GM10847 (cell line): Measurements from ENCODE around the gene EZH2.
A peak's percentile ranks its signal among the peaks of the same experiment; 100 is the strongest.

Experiments
- POLR2A ChIP-seq: IDR thresholded peaks from 2 replicates; pipeline ENCODE4 v1.6.1; 2011; ENCODE audit not compliant: insufficient read length; ENCODE audit errors: extremely low read depth

EZH2 gene

DNA sequence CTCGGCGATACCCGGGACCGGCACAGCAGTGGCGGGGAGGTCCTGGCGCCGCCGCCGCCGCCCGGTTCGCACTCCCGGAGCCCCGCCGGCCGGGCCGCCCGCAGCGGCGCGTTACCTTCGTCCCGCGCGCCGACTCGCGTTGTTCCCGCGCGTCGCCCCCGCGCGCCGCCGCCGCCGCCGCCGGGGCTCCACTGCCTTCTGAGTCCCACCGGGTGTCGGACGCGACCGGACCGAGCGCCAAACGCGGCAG lies at the start of gene EZH2:
TSS of gene EZH2 (minus strand) at position 243 of the 250 bp plus-strand sequence. CDS start 36,993 bp downstream, outside the sequence.
- TF ChIP-seq POLR2A, result peak; percentile 88

DNA sequence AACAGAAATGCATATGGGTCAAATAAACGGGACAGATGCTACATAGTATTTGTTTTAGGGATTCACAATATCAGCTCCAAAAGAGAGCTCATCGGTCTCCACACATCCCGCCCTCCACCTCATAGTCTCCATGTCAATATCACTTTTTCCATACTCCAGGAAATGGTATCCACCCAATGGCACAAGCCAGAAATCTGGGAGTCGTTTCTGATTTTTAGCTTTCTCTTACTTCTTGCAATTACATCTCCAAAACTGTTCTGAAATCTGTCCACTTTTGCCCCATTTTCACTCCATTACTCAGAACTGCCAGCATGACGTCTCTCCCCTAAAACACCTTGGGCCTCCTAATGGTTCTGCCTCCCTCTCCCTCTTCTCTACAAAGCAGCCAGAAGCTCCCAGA lies 47.4 kb upstream of the EZH2 start:
- TF ChIP-seq POLR2A, result no peak

DNA sequence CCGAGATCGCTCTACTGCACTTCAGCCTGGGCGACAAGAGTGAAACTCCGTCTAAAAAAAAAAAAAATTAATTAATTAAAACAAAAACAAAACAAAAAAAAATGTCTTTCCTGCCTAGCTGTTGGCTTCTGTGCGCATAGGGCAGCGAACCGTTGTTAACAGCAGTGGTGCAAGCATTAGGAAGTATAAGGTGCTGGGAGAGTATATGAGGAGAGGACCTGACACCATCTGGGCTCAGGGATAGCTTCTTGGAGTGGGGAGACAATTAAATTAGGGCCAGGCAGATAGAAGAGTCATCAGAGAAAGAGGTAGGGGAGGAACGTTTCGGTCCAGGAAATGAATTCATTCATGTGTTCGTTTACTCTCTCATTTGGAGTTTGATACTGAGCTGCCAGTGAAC lies 46.2 kb upstream of the EZH2 start:
- no peak for TF ChIP-seq POLR2A

DNA sequence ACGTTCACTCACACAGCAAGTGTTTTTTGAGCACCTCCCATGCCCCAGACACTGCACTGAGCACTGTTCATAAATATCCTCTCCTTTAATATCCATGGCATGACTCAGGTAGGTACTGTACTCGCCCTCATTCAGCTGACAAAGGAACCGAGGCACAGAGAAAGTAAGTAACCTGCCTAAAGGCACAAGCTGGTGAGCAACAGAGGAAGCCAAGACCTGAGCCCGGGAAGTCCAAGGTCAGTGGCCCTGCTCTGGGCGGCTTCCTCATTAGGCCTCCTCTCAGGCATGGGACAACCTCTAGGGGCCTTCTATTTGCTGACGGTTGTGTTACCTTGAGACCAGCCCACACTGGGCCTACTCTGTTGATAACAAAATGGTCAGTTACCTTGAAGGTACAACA lies 45.1 kb upstream of the EZH2 start:
- no peak for TF ChIP-seq POLR2A

DNA sequence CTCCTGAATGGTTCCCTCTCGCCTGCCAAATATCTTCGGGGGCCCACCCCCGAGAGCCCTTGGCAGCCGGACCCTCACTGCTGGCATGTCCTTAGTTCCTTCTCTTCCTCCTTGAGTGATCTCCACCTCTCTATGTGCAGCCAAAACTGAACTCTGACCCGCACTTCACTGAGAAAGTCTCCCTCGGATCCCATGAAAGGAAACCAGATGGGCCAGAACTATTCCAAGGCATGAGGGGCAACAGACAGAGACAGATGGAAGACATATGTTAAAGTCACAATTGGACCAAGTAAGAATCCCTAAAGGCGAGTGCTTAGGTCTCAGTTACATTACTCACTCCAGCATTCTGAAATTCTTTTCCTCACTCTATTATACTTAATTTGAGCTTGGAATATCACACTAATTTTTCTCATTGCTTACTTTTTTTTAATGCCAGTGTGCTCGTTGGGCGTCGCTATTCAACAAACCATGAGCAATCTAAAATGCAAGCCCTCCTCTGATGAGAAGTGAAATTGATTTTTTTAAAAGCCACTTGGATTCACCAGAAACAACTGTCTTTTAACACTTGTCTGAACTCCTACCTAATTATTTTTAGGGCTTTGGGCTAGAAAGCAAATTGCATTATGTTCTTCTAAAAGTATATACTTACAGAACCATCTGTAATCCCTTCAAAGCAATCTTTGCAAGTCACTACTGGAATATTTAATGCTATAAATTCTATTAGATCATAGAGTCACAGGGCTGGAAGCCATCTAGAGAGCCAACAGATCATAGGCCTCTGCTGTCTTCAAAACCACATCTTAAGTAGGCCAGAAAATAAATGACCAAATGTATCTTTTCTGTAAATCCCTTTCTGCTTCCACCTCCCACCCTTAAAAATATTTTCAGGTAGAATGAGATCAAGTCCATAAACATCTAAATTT lies 43.3 kb upstream of the EZH2 start:
- no peak for TF ChIP-seq POLR2A

DNA sequence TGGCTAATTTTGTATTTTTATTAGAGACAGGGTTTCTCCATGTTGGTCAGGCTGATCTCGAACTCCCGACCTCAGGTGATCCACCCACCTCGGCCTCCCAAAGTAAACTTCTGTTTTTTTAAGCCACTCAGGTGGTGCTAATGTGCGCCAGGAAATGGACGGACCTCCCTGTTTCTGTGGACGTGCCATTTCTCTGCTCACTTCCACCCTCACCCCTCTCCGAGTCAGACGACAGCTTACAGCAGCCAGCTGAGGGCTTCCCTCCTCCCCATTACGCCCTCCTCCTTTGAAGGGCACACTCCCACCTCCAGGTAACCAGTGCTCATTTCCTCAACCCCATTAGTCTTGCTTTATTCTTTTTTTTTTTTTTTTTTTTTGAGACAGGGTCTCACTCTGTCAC lies 41.7 kb upstream of the EZH2 start:
- TF ChIP-seq POLR2A, result no peak

DNA sequence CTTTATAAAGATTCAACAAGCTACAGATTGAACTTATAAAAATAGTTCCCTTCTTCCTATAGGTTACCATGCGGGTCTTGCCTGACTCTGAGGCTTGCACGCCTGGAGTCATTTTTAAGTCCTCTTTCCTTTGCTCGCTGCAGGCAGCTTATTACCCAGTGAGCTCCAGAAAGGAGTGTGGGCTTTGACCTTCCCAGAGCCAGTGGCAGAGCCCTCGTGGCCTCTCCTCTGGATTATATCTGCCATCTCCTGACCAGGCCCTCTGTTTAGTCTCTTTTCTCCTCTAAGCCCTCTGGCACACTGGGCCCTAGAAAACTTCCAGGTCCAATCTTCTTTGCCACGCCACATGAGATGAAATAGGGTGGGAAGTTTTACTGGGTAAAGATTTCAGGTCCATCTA lies 39.9 kb upstream of the EZH2 start:
- TF ChIP-seq POLR2A, result no peak

DNA sequence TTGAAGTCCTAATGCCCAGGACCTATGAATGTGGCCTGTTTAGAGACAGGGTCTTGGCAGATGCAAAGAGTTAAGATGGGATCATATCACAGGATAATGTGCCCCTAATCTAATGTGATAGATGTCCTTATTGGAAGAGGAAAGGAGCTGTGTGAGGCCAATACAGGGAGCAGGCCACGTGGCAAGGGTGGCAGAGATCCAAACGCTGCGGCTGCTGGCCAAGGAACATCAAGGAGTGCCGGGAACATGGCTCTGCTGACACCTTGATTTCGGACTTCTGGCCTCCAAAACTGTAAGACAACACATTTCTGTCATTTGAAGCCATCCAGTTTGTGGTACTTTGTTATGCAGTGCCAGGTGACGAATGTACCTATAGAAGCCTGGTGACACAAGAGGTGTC lies 37.7 kb upstream of the EZH2 start:
- TF ChIP-seq POLR2A, result no peak

DNA sequence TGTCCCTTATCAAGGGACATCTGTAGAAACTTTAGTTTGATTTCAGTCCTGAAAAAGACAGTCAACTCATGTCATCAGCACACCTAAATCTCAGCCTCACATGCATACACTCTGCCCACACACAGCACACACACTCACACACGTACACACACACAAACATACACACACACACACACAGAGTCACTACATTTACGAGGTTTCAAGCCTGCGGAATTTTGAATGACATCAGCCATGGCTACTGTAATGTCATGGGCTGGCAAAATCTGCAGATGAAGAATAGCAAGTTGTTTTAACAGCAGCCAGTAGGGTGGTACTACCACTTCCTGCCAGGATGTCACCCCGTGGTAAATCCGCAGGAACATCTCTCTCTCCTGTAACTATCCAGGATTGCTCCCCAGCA lies 37.1 kb upstream of the EZH2 start:
- TF ChIP-seq POLR2A, result no peak

DNA sequence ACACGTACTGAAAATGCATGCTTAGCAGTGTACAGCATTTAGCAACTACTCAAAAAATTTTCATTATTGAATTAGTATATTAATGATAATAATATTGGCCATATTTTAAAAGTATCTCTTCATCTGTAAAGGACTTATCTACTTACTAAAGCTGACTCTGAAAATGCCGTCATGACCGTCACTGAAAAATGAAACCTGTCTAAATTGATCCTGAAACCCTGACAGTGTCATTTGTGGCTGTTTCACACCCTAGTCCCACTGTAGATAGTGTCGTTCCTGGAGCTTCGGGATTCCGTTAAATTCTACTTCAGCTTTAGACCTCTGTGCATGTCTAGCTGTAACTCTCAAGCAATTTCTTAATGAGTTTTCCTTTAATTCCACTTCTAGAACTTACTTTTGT lies 35.8 kb upstream of the EZH2 start:
- no peak for TF ChIP-seq POLR2A

DNA sequence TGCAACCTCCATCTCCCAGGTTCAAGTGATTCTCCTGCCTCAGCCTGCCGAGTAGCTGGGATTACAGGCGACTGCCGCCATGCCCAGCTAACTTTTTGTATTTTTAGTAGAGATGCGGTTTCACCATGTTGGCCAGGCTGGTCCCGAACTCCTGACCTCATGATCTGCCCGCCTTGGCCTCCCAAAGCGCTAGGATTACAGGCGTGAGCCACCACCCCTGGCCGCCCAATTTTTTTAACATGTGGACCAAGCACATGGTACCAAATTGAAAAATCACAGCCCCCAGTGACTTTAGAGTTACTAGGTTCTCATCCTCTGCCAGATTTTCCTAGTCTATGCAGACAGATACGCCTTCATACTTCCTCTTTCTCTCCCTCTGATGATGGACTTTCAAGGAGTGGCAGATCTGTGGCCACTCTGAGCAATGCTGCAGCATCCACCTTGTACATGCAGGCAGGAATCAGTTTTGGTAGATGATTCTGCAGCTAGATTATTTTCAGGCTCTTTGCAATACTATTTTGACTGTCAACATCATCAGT lies 34.0 kb upstream of the EZH2 start:
- no peak for TF ChIP-seq POLR2A

DNA sequence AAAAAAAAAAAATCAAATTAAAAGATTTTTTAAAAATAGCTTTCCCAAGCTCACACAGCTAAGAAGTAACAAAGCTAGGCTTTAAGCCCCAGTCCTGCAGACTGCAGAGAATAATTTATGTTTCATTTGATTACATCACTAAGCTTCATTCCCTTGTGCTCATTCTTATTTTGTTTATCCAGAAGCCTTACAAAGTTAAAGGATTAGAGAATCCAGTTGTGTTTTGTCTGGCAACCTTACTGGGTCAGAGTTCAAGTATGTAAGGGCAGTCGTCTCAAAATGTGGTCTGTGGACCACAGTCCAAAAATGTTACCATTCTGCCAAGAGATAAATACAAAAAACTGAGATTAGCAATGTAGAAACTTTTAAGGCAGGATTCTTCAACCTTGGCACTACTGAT lies 32.1 kb upstream of the EZH2 start:
- TF ChIP-seq POLR2A, result no peak

DNA sequence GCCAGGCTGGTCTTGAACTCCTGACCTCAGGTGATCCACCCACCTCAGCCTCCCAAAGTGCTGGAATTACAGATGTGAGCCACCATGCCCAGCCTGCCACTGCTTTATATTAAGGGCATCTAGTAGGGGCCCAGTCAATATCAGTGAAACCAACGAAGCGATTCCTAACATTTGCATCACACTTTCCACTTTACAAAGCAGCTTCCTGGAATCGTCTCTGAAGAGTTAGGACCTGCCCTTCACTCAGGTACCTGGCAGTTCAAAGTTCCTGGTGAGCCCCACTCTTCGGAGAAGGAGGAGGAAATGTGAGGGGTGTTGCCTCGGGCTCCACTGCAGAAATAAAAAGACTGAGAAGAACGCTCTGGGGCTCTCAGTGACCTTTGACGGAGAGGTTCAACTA lies 31.1 kb upstream of the EZH2 start:
- no peak for TF ChIP-seq POLR2A

DNA sequence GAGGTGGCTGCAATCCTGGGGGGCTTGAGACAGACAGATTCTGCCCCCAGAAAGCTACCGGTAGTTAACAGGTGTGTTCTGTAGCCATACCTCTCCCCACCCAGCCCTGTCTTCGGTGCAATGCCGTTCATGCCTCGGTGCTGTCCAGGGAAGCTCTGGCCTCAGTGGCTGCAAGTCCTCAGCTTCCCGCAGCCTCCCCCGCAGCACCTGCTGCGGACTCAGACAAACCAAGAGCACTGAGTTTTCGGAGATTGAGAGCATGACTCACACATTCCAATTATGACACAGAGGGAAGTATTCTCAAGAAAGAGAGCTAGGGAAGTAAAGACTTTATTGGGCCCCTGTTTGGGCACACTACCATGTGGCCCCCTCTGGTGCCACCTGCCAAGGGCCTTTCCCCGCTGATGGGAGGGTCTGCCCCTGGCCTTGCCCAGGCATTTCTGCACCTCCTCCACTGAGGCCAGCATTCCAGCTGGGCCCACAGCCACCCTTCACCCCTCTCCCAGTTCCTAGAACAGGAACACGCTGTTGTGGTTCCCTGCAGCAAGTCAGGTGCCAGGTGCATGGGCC lies 30.2 kb upstream of the EZH2 start:
- no peak for TF ChIP-seq POLR2A

DNA sequence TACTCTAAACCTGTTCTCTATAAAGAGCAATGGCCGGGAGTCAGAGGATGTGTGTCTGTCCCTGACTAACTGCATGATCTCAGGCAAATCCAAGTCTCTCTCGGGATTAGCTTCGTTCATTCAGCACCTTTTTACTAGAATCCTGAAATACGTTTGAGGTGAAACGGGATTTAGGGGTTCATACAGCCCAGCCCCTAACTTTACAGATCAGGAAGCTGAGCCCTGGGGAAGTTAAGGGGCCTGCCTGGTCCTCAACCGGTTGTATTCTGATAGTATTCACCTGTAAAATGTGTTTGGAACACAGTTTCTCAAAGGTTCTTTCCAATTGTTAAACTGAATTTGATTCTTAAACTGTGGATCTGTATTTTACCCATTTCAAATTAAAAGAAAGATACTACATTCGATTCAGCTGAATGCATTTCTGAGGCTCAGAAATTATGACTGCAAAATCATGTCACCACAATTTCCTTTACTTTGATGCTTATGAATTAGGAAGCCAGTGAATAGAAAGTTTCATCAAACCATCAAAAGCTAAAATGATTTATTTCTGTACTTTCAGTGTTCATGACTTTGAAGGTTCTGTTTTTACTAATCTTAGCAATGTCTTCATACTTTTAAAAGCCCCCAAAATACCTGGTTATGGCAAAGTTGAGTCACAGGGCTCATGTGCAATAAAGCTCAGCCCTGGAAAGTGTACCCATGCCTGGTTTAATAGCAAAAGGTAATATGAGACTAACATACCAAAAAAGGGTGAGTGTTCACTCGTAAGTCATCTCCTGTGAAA lies 28.9 kb upstream of the EZH2 start:
- TF ChIP-seq POLR2A, result no peak

DNA sequence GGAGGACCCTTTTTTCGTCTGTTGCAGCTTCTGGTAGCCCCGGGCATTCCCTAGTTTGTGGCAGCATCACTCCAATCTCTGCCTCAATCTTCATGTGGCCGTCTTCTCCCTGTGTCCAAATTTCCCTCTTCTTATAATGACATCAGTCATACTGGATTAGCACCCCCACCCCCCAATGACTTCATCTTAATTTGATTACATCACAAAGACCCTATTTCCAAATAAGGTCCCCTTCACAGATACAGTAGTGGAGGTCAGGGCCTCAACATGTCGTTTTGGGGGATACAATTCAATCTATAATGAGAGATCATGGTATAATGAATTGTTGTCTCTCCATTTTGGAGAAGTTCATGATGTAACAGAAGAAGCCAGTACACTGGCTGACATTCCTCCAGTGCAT lies 28.1 kb upstream of the EZH2 start:
- TF ChIP-seq POLR2A, result no peak
